ENCODE measurements around the gene TMEM213.

DNA sequence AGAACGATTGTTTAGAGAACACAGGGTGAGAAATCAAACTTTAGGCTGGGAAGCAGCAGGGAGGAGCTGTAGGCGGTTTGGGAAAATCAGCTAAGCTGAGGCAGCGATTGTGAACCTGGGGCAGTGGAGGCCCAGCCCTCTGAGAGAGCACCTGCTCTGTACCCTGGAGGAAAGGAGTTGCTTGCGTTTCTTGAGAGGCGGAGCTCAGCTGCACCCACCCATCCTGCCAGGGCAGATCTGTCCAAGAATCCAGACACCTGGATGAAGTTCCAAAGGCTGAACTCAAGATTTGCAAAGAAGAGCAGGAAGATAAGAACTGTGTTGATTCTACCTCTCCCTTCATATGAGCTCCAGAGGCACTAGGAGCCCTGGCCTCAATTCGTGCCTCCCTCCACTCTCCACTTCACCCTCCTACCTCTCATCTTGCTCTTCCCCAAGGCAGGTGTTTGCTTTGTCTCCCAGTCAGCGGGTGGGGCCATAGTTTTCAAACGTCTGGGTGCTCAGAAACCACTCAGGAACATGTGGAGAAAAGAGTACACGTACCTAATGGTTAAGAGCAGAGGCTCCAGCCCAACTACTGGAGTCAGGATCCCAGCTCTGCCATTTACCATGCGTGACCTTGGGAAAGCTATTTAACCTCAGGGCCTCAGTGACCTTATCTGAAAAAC, 21.5 kb upstream of the TMEM213 start:
- no peak for TF ChIP-seq EZH2phosphoT487 (IDR thresholded peaks at IDR 0.05; ENCODE audit: borderline replicate concordance)
- TF ChIP-seq, protein P1, sequence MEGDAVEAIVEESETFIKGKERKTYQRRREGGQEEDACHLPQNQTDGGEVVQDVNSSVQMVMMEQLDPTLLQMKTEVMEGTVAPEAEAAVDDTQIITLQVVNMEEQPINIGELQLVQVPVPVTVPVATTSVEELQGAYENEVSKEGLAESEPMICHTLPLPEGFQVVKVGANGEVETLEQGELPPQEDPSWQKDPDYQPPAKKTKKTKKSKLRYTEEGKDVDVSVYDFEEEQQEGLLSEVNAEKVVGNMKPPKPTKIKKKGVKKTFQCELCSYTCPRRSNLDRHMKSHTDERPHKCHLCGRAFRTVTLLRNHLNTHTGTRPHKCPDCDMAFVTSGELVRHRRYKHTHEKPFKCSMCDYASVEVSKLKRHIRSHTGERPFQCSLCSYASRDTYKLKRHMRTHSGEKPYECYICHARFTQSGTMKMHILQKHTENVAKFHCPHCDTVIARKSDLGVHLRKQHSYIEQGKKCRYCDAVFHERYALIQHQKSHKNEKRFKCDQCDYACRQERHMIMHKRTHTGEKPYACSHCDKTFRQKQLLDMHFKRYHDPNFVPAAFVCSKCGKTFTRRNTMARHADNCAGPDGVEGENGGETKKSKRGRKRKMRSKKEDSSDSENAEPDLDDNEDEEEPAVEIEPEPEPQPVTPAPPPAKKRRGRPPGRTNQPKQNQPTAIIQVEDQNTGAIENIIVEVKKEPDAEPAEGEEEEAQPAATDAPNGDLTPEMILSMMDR (conservative IDR thresholded peaks at IDR 0.05; ENCODE audit: low read length), result no peak
